Measurements from ENCODE around the gene SMIM29.
"Not testable (repeated sequence)": the region's sequence is repeated elsewhere in the genome, so short reads cannot be mapped to it uniquely, and the experiment has no call there.

The SMIM29 gene

DNA sequence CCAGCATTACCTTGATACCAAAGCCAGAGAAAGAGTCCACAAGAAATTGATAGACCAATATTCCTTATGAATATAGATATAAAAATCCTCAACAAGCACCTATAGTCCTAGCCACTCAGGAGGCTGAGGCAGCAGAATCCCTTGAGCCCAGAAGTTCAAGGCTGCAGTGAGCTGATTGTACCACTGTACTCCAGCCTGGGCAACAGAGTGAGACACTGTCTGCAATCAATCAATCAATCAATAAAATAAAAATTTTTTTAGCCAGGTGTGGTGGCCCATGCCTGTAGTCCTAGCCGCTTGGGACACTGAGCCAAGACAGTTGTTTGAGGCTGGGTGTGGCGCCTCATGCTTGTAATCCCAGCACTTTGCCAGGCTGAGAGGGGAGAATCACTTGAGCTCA, 18.9 kb upstream of the SMIM29 start:
- DNase-seq: no peak

DNA sequence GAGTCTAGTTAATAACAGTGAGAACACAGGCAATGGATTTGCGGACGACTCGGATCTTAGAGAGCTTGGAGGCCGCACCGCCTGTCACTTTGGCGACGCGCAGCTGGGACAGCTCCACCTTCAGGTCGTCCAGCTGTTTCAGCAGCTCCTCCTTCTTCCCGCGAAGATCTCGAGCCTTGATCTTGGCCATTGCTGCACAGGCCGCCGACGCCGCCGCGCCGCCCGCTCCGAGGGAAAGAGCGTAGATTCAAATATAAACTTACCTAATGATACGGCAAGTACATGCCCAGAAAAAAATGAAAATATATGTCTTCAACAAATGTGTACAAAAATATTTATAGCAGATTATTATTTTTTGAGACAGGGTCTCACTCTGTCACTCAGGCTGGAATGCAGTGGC, 14.7 kb upstream of the SMIM29 start:
- DNase-seq: not testable (repeated sequence)

DNA sequence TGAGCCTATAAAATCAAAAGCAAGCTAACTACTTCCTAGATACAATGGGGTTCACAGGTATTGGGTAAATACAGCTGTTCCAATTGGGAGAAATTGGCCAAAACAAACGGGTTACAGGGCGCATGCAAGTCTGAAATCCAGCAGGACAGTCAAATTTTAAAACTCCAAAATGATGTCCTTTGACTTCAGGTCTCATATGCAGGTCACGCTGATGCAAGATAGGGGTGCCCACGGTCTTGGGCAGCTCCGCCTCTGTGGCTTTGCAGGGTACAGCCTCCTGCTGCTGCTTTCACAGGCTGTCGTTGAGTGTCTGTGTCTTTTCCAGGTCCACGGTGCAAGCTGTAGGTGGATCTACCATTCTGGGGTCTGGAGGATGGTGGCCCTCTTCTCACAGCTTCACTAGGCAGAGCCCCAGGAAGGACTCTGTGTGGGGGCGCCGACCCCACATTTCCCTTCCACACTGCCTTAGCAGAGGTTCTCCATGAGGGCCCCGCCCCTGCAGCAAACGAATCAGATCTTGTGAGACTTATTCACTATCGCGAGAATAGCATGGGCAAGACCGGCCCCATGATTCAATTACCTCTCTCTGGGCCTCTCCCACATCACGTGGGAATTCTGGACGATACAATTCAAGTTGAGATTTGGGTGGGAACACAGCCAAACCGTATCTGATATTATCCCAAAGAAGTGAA, 11.9 kb upstream of the SMIM29 start:
- DNase-seq: no peak

DNA sequence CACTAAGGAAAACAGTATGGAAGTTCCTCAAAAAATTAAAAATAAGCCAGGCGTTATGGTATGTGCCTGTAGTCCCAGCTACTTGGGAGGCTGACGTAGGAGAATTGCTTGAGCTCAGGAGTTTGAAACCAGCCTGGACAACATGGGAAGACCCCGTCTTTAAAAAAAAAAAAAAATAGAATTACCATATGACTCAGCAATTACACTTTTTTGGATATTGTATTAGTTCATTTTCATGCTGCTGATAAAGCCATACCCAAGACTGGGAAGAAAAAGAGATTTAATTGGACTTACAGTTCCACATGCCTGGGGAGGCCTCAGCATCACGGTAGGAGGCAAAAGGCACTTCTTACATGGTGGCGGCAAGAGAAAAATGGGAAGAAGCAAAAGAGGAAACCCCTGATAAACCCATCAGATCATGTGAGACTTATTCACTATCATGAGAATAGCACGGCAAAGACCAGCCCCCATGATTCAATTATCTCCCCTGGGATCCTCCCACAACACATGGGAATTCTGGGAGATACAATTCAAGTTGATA, 10.8 kb upstream of the SMIM29 start:
- no peak for DNase-seq

DNA sequence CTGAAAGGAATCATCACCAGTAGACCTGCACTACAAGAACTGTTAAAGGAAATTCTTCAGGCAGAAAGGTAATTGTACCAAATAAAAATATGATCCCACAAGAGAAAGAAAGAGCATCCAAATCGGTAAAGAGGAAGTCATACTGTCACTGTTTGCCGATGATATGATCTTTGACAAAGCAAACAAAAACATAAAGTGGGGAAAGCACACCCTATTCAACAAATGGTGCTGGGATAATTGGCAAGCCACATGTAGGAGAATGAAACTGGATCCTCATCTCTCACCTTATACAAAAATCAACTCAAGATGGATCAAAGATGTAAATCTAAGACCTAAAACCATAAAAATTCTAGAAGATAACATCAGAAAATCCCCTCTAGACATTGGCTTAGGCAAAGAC, 3.6 kb upstream of the SMIM29 start:
- not testable (repeated sequence) for DNase-seq

DNA sequence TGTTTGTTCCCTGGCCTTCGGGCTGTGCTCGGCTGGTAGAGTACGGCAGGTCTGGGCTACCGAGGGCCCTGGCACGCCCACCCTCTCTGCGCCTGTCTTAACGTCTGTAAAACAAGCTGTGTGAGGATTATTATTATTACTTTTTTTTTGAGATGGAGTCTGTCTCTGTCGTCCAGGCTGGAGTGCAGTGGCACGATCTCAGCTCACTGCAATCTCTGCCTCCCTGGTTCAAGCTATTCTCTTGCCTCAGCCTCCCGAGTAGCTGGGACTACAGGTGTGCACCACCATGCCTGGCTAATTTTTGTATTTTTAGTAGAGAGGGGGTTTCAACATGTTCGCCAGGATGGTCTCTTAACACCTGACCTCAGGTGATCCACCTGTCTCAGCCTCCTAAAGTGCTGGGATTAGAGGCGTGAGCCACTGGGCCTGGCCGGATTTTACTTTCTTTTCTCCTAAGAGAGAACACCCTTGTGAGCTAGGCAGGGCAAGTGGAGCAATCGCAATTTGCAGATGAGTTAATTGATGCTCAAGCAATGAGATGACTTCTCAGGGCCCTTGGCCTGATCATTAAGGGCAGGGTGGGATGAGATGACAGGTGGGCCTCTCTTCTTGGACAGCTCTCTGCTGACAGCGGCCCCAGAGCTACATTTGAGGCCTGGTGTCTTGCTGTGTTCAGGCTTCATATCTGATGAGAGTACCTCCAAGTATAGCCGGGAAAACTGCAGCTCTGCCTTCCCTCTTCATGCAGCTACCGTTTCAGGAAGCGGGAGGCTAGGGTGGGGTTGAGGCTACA, 859 bp upstream of the SMIM29 start:
- no peak for DNase-seq

DNA sequence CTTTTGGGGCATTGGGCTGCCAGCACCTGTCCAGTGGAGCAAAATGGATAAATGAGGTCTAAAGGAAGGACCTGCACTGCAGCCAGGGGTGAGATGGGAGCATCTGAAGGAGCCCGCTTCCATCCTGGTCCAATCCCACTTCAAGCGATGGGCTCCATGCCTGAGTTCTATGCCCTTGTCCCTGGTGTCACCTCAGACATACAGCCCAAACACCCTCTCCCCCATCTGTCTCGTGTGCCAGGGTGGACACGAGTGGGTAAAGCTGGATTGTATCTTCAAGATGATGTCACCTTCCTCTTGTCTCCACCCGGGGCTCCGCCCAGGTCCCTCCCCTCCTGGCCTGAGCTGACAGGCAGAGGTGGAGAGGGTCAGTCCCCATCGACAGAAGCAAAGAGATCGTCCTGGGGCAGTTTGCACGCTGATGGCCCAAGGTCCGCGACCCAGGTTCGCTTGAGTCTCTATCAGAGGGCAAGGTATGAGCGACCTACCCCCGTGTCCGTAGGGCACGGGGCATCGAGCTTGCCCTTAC, 544 bp downstream of the SMIM29 start:
- no peak for DNase-seq

DNA sequence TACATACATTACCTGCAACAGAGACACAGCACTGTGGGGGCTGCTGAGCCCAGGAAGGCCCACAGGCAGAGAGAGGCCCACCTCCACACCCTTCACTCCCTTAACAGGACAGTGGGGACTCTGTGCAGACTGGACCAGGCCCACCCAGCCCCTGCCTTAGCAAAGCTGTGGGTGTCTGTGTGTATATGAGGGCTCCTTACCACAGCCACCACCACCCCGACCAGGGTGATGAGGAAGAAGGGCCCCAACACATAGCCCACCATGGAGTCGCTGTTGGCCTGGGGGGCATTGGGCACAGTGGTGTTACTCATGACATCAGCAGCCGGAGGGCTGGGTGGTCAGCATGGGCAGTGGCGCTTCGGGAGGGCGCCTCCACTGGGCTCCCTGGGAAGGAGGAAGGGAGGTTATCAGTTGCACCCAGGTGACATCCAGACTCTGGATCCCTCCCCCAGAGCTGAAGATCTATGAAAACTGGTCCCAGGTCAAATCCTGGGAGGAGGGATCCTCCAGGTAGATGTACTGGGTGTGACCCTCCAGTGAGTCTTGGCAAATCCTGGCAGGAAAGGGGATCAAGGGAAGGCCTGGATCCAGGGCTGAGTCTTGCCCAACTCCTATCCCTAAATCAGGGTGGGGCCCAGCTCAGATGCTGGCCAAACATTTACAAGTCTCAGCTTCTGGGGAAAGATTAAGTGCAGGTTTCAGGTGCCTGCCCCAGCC, 1.2 kb downstream of the SMIM29 start:
- no peak for DNase-seq

DNA sequence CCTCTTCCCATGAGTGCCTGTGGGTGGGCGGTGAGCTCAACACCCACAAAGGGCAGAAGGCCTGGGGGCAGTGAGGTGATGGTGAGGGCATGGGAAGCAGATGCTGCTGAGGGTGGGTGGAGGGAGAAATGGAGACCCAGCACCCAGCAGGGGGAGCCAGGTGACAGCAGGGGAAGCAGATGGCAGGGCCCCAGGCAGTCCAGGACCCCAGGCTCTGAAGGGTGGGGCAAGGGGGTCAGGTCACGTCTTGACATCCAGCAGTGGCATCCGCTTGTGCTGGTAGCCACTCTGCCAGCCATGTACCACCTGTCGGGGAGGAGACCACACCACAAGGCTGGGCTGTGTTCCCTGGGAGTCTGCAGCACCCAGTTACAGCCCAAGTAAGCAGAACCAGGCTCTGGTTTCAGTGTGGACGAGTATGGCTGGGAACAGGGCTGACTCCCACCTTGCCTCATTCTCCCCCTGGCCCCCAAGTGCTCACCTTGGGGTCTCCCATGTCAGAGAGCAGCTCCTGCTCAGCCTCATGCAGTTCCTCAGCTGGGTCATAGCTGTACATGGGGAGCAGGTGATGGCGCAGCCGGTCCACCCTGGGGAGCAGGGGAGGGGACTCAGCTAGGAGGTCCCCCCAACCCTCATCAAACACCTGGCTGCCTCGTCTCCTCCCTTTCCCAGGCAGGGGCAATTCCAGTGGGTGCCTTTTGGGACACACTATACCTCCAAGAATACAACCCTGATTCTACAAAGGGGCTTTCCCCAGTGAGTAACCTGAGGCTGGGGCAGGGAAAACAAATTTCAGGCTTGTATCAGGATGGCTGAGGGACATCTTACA, 2.0 kb downstream of the SMIM29 start:
- DNase-seq: no peak

DNA sequence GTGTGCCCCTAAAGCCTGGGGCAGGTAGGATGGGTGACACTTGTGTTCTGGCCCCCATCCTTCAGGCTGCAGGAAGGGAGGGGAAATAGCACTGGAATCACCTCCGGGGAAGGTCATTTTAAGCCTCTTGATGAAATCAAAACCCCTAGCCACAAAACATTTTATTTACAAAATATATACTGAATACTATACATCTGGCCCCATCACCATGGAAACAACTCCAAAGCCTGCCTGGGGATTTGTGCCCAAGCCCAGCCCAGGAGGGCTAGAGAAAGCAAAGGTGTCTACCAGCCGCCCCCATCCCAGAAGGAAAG, 2.6 kb downstream of the SMIM29 start:
- no peak for DNase-seq

DNA sequence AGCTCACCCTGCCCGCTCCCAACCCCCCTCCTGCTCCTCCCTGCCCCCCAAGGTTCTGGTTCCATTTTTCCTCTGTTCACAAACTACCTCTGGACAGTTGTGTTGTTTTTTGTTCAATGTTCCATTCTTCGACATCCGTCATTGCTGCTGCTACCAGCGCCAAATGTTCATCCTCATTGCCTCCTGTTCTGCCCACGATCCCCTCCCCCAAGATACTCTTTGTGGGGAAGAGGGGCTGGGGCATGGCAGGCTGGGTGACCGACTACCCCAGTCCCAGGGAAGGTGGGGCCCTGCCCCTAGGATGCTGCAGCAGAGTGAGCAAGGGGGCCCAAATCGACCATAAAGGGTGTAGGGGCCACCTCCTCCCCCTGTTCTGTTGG, 3.1 kb downstream of the SMIM29 start:
- DNase-seq: not testable (repeated sequence)

DNA sequence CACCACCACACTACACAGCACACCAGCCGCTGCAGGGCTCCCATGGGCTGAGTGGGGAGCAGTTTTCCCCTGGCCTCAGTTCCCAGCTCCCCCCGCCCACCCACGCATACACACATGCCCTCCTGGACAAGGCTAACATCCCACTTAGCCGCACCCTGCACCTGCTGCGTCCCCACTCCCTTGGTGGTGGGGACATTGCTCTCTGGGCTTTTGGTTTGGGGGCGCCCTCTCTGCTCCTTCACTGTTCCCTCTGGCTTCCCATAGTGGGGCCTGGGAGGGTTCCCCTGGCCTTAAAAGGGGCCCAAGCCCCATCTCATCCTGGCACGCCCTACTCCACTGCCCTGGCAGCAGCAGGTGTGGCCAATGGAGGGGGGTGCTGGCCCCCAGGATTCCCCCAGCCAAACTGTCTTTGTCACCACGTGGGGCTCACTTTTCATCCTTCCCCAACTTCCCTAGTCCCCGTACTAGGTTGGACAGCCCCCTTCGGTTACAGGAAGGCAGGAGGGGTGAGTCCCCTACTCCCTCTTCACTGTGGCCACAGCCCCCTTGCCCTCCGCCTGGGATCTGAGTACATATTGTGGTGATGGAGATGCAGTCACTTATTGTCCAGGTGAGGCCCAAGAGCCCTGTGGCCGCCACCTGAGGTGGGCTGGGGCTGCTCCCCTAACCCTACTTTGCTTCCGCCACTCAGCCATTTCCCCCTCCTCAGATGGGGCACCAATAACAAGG, 3.6 kb downstream of the SMIM29 start:
- DNase-seq: not testable (repeated sequence)

DNA sequence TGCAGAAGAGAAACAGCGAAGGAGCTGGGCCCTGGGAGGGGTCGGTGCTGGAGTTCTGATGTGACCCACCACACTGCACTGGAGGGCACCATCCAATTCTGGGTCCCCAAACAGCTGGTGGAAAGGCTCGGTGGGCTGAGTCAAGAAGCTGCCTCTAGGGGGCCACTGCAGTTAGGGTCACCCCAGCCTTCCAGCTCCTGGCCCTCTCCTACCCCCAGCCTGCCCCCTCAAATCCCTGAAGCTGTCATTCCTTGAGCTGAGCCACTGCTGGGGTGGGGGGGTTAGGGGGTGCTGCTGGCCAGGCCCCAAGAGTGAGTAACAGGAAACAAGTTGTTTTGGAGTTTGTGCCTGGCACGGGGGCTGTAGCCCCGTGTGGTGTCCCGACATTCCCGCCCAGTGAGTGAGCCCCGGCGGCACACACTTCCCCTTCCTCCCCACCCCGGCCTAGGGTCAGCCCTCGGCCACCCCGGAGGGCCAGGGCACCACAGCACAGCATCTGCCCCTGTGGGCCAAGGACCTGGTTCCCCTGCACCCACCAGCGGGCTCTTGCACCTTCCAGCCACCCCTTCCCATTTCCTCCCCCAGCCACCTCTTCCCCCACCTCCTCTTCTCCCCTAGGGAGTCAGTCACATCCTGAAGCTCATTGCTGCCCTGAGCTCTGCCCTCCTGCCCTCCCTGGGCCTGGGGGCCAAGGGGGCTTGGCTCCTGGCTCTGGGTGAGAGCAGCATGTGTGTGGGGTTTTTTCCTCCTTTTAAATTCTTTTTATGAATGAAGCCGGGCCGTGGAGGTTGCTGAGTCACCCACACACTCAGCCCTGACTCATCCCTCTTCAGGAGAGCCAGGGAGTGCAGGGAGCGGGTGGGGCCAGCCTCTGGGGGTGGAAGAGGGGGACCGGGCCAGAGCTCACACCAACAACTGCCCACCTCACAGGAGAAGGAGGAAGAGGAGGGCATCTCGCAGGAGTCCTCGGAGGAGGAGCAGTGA, 4.6 kb downstream of the SMIM29 start:
- DNase-seq: no peak

DNA sequence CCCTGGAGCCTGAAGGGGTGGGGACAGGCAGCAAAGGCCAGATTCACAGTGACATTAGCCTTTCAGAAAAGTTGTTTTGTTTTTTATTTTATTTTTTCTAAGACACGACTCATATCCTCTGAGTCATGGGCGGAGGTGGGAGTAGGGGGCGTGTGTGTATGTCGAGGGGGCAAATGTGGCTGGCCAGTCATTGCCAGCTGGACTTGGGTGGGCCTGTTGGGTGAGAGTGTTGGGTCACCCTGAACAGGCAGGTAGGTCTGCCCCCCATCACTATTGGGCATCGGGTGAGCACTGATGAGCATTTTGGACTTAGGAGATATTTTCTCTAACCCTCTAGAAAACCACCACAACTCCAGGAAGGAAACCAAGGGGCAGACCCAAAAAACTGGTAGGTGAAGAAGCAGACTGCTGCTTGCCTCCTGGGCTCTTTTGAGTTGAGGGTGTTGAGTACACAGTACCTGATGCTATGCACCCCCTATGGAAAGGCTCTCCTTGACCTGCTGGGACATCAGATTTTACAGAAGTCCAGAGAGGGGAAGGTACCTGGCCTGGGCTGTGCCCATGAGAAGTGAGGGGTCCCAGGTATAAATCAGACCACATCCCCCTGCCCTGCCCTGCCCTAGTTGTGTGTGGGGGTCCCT, 5.6 kb downstream of the SMIM29 start:
- DNase-seq: no peak

DNA sequence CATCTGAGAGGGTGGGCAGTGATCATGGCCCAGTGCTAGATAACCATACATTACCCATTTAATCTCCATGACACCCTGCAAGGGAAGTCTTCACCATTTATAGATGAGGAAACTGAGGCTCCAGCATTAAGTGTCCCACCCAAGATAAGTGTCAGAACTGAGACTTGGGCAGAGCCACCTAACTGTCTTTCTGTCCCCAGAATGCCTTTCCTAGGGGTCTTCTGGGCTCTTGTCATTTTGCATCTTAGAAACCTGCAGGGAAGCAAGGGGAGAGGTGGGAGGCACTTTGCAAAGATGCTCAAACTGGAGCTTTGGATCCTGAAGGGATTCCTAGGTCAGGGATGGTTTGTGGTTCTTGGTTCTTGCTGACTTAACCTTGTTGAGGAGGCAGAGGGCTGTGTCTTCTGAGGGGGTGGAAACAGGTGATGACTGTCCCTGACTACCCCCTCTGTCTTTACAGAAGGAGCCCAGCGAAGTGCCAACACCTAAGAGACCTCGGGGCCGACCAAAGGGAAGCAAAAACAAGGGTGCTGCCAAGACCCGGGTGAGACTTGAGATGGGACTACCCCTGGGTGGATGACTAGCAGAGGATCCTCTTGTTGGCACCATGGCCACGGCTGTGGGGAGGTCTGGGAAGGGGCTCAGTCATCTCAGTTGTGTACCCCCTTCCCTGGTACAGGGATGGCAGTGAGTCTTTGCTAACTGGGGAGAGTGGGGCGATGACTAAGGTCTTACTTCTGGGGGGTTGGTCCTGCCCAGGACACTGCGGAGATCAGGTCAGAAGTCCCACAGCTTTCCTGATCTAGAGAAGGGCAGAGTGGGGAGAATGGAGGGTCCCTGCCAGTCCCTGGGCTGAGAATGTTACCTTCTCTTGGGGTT, 6.3 kb downstream of the SMIM29 start:
- DNase-seq: no peak

DNA sequence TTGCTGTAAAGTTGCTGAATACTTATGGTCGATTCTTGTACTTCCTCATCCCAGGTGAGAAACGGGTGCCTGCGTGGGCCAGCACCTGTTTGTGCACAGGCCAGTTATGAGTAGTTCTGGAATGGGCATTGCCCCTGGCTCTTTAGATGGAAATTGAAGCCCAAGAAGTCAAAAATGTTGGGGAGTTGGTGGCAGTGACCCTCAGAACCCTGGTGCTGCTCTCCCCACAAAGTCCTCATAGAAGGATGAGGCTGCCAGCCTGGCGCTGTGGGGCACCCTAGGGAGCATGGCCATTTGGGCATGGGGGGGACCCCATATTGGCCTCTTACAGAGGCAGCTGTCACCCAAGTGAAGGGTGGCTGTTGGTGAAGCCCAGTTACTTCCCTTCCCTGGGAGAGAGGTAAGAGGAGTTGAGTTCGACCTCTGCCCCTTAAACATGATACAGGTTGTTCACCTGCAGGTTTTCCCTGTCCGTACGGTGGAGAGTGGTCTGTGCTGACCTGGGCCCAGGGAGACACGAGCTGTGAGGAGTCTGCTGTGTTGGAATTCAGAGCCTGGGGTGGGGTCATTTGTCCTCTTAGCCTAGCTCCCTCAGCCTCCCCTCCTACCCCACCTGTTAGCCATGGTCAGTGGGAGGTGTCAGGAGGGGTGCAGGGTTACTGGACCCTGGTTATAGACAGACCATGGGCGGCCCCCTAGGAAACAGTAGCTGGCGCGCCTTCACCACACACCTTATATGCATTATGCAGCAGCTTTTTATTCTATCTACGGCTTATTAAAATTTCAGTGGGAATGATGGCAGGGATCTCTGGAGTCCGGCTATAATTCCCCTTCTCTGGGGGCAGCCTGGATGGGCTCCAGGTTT, 7.2 kb downstream of the SMIM29 start:
- no peak for DNase-seq

DNA sequence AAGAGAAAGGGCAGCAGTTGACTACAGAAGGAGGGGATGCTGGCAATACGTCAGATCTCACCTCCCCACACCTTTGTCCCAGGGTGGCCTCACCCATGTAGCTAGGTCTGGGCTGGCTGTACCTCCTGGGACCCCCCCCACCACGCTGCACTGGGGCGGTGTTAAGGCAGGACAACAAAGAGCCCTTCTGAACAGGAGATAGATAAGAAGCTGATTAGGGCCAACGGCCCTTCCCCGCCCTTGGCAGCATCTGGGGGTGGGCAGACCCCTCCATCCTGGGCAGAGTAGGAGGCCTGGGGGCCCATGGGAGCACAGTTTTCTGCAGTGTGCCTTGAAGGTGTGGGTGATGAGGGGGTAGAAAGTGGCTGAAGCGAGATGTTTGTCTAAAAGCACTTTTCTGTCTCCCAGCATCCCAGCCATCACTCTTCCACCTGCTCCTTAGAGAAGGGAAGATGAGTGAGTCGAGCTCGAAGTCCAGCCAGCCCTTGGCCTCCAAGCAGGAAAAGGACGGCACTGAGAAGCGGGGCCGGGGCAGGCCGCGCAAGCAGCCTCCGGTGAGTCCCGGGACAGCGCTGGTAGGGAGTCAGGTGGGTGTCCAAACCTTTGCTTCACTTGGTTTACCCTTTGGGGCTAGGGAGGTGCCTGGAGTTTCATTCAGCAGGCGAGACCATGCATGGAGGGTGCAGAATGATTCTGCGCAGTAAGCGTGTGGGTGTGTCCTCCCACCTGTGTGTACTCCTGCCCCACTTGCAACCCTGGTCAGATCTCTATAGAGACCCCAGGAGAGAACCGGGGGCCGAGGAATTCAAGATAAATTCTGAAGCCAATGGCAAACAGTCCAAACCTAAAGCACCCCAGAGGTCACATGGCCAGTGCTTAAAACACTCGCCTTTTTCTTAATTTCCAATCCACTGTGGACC, 8.2 kb downstream of the SMIM29 start:
- DNase-seq: no peak
